Liver (tissue), 9 donors: Measurements from ENCODE around the gene RGS7. TPM values are rescaled to one million over a fixed set of nuclear protein-coding genes. Genes with fewer than 3 reads are reported as not detected.

ENCODE experiments used
- DNase-seq: peaks from one replicate; pipeline ENCODE4 v3.0.0-alpha.2; 2017; ENCODE audit warnings: low spot score
- H3K27ac ChIP-seq, 2 donors: one replicate each; pipeline ENCODE4 v1.7.0; 2013; ENCODE audit warnings: inconsistent platforms in 2 of 2, low read length in 2 of 2, control low read depth in 1 of 2, low read depth in 1 of 2, mild to moderate bottlenecking in 1 of 2
- H3K27me3 ChIP-seq, 4 donors: one replicate each; pipeline versions ENCODE4 v1.6.1 to v1.7.0; 2013; ENCODE audit warnings: low read length in 3 of 4, inconsistent platforms in 1 of 4, mild to moderate bottlenecking in 1 of 4, moderate library complexity in 1 of 4; ENCODE audit not compliant: control insufficient read depth in 4 of 4, insufficient read depth in 4 of 4
- H3K36me3 ChIP-seq, 4 donors: one replicate each; pipeline versions ENCODE4 v1.6.1 to v1.7.0; 2013; ENCODE audit warnings: low read length in 3 of 4, mild to moderate bottlenecking in 3 of 4, low read depth in 1 of 4, moderate library complexity in 1 of 4; ENCODE audit not compliant: control insufficient read depth in 4 of 4, insufficient read depth in 3 of 4
- H3K4me1 ChIP-seq, 4 donors: one replicate each; pipeline versions ENCODE4 v1.6.1 to v1.7.0; 2013; ENCODE audit warnings: low read length in 3 of 4, mild to moderate bottlenecking in 3 of 4, moderate library complexity in 1 of 4; ENCODE audit not compliant: control insufficient read depth in 4 of 4, insufficient read depth in 4 of 4
- H3K4me3 ChIP-seq, 3 donors: one replicate each; pipeline versions ENCODE4 v1.6.1 to v1.7.0; 2013; ENCODE audit warnings: low read length in 3 of 3, control low read depth in 1 of 3, low read depth in 1 of 3, mild to moderate bottlenecking in 1 of 3
- H3K9ac ChIP-seq, 2 donors: one replicate each; pipeline ENCODE4 v1.7.0; 2013; ENCODE audit warnings: low read length in 2 of 2, mild to moderate bottlenecking in 2 of 2, moderate library complexity in 2 of 2, control low read depth in 1 of 2, low read depth in 1 of 2
- H3K9me3 ChIP-seq, 4 donors: one replicate each; pipeline versions ENCODE4 v1.6.1 to v1.7.0; 2013; ENCODE audit warnings: low read length in 3 of 4; ENCODE audit not compliant: control insufficient read depth in 4 of 4
- EGR1 ChIP-seq, 2 donors: IDR thresholded peaks; 2 replicates each; pipeline ENCODE4 v1.6.1; 2016 to 2018; ENCODE audit warnings: antibody characterized with exemption in 2 of 2, low read depth in 2 of 2
- FOXA1 ChIP-seq: IDR thresholded peaks from 2 replicates; pipeline ENCODE4 v1.6.1; 2016; ENCODE audit warnings: antibody characterized with exemption
- FOXA2 ChIP-seq: IDR thresholded peaks from 2 replicates; pipeline ENCODE4 v1.6.1; 2016; ENCODE audit warnings: antibody characterized with exemption
- GABPA ChIP-seq, 2 donors: IDR thresholded peaks in 1 of 2; conservative IDR thresholded peaks in 1 of 2; 2 replicates each; pipeline ENCODE4 v1.6.1; 2016; ENCODE audit warnings: antibody characterized with exemption in 2 of 2, mild to moderate bottlenecking in 1 of 2, moderate library complexity in 1 of 2
- HNF4A ChIP-seq, 2 donors: conservative IDR thresholded peaks; 2 replicates each; pipeline ENCODE4 v1.6.1; 2016; ENCODE audit warnings: antibody characterized with exemption in 2 of 2, mild to moderate bottlenecking in 2 of 2
- HNF4G ChIP-seq: IDR thresholded peaks from 2 replicates; pipeline ENCODE4 v1.6.1; 2016; ENCODE audit warnings: antibody characterized with exemption
- JUND ChIP-seq, 2 donors: IDR thresholded peaks; 2 replicates each; pipeline ENCODE4 v1.6.1; 2016; ENCODE audit warnings: antibody characterized with exemption in 2 of 2
- NR2F2 ChIP-seq: IDR thresholded peaks from 2 replicates; pipeline ENCODE4 v1.6.1; 2016; ENCODE audit warnings: antibody characterized with exemption
- RAD21 ChIP-seq, 2 donors: IDR thresholded peaks; 2 replicates each; pipeline ENCODE4 v1.6.1; 2016; ENCODE audit warnings: antibody characterized with exemption in 2 of 2, mild to moderate bottlenecking in 2 of 2
- RXRA ChIP-seq, 2 donors: IDR thresholded peaks; 2 replicates each; pipeline ENCODE4 v1.6.1; 2017 to 2018; ENCODE audit warnings: antibody characterized with exemption in 2 of 2, mild to moderate bottlenecking in 1 of 2
- SP1 ChIP-seq: IDR thresholded peaks from 2 replicates; pipeline ENCODE4 v1.6.1; 2018; ENCODE audit warnings: antibody characterized with exemption, mild to moderate bottlenecking
- TAF1 ChIP-seq: conservative IDR thresholded peaks from 2 replicates; pipeline ENCODE4 v1.6.1; 2016; ENCODE audit warnings: antibody characterized with exemption, mild to moderate bottlenecking
- YY1 ChIP-seq: IDR thresholded peaks from 2 replicates; pipeline ENCODE4 v1.6.1; 2016; ENCODE audit warnings: antibody characterized with exemption, mild to moderate bottlenecking
- WGBS: extraction: QIAGEN DNeasy Blood & Tissue Kit; methylation state at CpG from one replicate; pipeline ENCODE4 v1.1.7; 2013; 5-methylcytosine and 5-hydroxymethylcytosine counted together
- polyA plus RNA-seq, 2 donors: library from polyadenylated mRNA; stranded (reverse) in 1 of 2; unstranded in 1 of 2; fragments of 200-250 nt in 1 of 2; fragments of >200 nt in 1 of 2; fragmentation: Nextera tagmentation in 1 of 2; extraction: Ambion mirVana in 1 of 2; gene quantifications; one replicate each; pipeline versions ENCODE4 v1.2.1 to v1.2.3, GENCODE V29; 2013 to 2015
- total RNA-seq, 2 donors: library from RNA; depleted of rRNA; stranded (reverse); fragments of >200 nt; gene quantifications; one replicate each; pipeline ENCODE4 v1.2.3, GENCODE V29; 2014
- TF ChIP-seq, protein P1 (sequence below): IDR thresholded peaks from 2 replicates; pipeline ENCODE4 v1.6.1; 2016; ENCODE audit warnings: antibody characterized with exemption
- TF ChIP-seq, protein P2 (sequence below): IDR thresholded peaks from 2 replicates; pipeline ENCODE4 v1.6.1; 2016; ENCODE audit warnings: antibody characterized with exemption
- TF ChIP-seq, protein P3 (sequence below): IDR thresholded peaks from 2 replicates; pipeline ENCODE4 v1.6.1; 2016; ENCODE audit warnings: antibody characterized with exemption
- TF ChIP-seq, protein P4 (sequence below): IDR thresholded peaks from 2 replicates; pipeline ENCODE4 v1.6.1; 2016; ENCODE audit warnings: antibody characterized with exemption, mild to moderate bottlenecking
- TF ChIP-seq, protein P5 (sequence below): fragments of 150-350 bp; IDR thresholded peaks from 2 replicates; pipeline ENCODE4 v1.5.1; 2017; ENCODE audit warnings: improper control_type of control experiment, low read depth, low read length; ENCODE audit not compliant: missing input control
- donor health status: healthy.
- donor health status: healthy.
- donor health status: healthy.
- donor health status: healthy.
- donor health status: healthy.

RGS7 gene
- total and polyA plus RNA-seq, 4 donors = 0.05 to 0.18 TPM; not detected in 2

DNA sequence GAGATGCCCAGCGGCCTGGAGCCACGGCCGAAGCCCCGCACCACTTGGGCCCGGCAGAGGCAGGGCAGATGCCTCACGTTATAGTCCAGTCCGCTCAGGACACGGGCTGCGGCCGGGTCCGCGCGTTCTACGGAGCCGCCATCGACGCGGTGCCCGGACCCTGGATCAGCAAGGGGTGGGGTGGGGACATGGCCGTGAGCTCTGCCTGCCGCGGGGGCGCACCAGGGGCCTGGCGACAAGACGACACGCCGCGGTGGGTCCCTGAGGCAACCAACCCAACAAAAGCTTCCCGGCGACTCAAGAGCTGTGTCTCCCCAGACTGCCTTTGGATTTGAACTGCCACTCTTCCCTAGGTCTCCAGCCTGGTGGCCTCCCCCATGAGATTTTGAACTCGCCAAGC lies 533.6 kb downstream of the RGS7 start:
- Histone ChIP-seq H3K36me3 (no peaks in the 10 kb centered on the region), H3K4me1 (no peaks in the 10 kb centered on the region), H3K27ac (no peak overlapping the region), H3K27me3 (no peaks in the 10 kb centered on the region), H3K9ac (no peak overlapping the region), H3K9me3 (no peaks in the 10 kb centered on the region), H3K4me3 (no peak overlapping the region)
- WGBS = 94% methylated on average over 31 of the region's 31 CpGs
- no peak for DNase-seq
- TF ChIP-seq, protein P1, sequence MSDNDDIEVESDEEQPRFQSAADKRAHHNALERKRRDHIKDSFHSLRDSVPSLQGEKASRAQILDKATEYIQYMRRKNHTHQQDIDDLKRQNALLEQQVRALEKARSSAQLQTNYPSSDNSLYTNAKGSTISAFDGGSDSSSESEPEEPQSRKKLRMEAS = no peak
- TF ChIP-seq NR2F2 = no peak
- no peak for TF ChIP-seq JUND (IDR thresholded peaks at IDR 0.05)
- TF ChIP-seq EGR1 (IDR thresholded peaks at IDR 0.05; ENCODE audit: low read depth in 2 of 2) = no peak
- no peak for TF ChIP-seq GABPA (IDR thresholded peaks at IDR 0.05 in 1 of 2, conservative IDR thresholded peaks at IDR 0.05 in 1 of 2)
- TF ChIP-seq RXRA (IDR thresholded peaks at IDR 0.05) = no peak
- TF ChIP-seq, protein P2, sequence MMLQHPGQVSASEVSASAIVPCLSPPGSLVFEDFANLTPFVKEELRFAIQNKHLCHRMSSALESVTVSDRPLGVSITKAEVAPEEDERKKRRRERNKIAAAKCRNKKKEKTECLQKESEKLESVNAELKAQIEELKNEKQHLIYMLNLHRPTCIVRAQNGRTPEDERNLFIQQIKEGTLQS = no peak
- TF ChIP-seq RAD21 (IDR thresholded peaks at IDR 0.05) = no peak
- TF ChIP-seq, protein P3, sequence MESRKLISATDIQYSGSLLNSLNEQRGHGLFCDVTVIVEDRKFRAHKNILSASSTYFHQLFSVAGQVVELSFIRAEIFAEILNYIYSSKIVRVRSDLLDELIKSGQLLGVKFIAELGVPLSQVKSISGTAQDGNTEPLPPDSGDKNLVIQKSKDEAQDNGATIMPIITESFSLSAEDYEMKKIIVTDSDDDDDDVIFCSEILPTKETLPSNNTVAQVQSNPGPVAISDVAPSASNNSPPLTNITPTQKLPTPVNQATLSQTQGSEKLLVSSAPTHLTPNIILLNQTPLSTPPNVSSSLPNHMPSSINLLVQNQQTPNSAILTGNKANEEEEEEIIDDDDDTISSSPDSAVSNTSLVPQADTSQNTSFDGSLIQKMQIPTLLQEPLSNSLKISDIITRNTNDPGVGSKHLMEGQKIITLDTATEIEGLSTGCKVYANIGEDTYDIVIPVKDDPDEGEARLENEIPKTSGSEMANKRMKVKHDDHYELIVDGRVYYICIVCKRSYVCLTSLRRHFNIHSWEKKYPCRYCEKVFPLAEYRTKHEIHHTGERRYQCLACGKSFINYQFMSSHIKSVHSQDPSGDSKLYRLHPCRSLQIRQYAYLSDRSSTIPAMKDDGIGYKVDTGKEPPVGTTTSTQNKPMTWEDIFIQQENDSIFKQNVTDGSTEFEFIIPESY = no peak
- TF ChIP-seq, protein P4, sequence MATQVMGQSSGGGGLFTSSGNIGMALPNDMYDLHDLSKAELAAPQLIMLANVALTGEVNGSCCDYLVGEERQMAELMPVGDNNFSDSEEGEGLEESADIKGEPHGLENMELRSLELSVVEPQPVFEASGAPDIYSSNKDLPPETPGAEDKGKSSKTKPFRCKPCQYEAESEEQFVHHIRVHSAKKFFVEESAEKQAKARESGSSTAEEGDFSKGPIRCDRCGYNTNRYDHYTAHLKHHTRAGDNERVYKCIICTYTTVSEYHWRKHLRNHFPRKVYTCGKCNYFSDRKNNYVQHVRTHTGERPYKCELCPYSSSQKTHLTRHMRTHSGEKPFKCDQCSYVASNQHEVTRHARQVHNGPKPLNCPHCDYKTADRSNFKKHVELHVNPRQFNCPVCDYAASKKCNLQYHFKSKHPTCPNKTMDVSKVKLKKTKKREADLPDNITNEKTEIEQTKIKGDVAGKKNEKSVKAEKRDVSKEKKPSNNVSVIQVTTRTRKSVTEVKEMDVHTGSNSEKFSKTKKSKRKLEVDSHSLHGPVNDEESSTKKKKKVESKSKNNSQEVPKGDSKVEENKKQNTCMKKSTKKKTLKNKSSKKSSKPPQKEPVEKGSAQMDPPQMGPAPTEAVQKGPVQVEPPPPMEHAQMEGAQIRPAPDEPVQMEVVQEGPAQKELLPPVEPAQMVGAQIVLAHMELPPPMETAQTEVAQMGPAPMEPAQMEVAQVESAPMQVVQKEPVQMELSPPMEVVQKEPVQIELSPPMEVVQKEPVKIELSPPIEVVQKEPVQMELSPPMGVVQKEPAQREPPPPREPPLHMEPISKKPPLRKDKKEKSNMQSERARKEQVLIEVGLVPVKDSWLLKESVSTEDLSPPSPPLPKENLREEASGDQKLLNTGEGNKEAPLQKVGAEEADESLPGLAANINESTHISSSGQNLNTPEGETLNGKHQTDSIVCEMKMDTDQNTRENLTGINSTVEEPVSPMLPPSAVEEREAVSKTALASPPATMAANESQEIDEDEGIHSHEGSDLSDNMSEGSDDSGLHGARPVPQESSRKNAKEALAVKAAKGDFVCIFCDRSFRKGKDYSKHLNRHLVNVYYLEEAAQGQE = no peak
- no peak for TF ChIP-seq SP1
- no peak for TF ChIP-seq TAF1
- TF ChIP-seq, protein P5, sequence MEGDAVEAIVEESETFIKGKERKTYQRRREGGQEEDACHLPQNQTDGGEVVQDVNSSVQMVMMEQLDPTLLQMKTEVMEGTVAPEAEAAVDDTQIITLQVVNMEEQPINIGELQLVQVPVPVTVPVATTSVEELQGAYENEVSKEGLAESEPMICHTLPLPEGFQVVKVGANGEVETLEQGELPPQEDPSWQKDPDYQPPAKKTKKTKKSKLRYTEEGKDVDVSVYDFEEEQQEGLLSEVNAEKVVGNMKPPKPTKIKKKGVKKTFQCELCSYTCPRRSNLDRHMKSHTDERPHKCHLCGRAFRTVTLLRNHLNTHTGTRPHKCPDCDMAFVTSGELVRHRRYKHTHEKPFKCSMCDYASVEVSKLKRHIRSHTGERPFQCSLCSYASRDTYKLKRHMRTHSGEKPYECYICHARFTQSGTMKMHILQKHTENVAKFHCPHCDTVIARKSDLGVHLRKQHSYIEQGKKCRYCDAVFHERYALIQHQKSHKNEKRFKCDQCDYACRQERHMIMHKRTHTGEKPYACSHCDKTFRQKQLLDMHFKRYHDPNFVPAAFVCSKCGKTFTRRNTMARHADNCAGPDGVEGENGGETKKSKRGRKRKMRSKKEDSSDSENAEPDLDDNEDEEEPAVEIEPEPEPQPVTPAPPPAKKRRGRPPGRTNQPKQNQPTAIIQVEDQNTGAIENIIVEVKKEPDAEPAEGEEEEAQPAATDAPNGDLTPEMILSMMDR = no peak
- TF ChIP-seq HNF4G = no peak
- no peak for TF ChIP-seq FOXA1
- TF ChIP-seq HNF4A (conservative IDR thresholded peaks at IDR 0.05) = no peak
- TF ChIP-seq FOXA2 = no peak
- no peak for TF ChIP-seq YY1
